Embryonic facial prominence (tissue), 1 donor: Measurements from ENCODE around the gene HOXA4.

Experiments
- DNase-seq: peaks from one replicate; pipeline ENCODE4 v3.0.0-alpha.2; 2016; ENCODE audit errors: extremely low spot score

Gene HOXA4

DNA sequence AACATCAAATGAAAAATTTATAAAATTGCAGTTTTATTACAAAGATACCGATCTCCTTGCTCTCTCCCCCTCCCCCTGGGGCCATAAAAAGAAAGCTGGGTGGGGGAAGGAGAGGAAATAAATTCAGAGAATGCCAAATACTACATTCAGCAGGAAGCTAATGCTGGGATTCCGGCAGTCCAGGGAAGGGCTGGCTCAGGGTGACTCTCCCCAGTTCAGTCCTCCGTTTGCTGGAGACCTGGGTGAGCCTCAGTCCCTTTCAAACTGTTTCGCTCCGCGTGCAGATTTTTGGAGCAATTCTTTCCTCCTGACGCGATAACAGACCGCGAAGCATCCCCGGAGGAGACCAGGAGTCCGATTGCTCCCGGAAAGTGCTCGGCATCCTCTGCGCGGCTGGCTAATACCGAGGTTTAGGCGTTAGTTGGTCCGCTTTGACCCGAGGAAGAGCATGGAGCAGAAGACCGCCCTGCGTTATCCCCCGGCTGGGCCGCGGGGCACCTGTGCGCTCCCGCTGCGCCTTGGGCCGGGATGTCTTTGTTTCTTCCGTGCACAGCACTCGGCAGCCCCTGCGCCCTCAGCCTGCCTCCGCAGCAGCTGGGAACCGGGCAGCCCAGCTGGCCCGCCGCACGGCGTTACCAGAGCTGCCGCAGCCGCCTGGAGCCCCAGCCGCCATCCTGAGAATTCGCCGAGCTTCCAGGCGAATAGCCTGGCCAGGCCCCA lies 24.2 kb downstream of the HOXA4 start:
- no peak for DNase-seq

DNA sequence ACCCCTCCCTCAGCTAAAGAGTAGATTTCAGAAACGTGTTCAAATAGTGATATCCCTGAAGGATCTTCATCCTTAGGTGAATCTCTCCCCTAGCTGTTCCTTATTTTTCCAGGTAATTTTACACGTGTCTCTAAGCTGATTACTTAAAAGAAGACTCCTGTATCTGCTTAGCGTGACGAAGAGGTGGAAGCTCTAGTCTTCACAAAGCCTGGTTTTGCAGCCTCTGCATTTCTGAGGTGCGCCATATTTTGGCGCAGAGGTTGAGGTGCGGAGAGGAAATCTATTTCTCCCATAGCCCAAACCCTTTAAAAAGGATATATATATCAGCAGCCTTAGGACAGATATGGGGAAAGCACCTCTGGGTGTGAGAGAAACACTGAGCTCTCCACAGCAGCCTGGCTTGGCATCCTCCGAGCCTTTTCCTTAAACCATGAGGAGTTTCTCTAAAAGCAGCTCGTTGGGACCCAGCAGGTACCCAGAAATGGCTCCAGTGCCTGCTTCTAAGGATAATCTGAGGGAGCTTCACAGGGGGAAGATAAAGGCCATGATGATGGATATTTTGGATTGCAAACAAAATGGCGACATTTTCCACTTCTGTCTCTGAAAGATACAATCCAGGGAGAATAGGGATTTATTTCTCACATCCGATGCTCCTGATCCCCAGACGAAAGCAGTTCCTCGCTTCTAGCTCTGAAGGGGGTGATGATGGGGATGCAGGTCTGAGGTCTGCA lies 25.1 kb downstream of the HOXA4 start:
- no peak for DNase-seq

DNA sequence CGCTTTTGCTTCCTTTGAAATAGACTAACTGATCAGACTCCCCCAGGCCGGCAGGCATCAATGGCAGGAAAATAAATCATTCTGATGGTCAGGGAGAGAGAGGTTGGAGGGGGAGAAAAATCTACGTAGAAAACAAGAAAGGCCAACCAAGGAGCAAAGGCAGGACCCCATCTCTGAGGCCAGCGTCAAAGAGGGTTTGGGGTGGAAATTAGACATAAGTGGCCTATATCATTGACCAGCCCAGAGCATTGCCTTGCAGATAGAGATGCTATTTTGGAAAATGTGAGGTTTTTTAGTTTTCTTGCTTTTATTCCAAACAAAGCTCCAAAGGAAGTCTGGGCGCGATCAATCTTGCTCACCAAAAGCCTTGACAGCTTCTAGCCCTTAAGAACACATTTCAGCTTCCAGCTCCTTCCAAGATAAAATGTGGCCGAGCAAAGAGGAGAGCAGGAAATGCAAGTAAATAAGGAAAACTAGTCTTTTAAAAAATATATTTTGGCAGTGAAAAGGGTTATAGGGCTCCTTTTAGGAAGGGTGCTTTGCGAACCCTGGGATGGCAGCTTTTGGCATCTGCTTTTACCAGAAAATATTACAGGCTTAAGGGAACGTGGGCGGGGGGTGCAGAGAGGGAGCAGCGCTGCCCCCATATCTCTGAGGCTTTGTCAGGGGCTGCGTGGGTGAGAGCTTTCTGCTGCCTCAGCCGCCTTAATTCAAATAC lies 26.1 kb downstream of the HOXA4 start:
- no peak for DNase-seq

DNA sequence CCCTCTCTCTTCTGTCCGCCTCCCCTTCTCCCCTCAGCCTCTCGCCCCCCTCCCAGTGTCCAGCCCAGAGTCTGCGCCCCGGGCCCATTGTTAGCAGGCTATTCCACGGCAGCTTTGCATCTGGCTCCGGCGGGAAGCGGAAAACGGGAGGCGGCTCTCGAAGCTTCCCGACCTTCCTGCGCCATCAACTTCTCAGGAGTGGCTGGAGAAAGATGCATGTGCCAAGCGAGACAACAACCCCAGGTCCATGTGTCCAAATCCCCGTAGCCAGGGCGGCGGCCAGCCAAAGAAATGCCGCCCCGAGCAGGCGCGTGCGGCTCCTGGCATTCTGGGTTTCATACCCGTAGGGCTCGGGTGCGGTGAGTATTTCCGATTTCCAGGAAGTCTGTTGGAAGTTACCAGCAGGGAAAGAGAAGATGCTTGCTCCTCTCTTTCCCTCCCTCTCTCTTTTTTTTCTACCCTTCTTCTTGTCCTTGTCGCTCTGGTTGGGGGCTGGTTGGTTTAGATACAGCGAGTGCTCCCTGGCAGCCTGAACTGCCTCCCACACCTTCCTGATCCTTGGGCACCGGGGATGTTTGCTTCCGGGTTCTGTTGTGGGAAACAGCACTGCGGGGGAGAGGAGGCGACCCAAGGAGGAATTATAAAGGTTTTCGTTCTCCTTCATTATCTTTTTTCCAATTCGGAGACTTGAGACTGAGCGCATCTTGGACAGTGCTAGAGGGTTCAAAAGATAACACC lies 26.9 kb downstream of the HOXA4 start:
- DNase-seq, result no peak

DNA sequence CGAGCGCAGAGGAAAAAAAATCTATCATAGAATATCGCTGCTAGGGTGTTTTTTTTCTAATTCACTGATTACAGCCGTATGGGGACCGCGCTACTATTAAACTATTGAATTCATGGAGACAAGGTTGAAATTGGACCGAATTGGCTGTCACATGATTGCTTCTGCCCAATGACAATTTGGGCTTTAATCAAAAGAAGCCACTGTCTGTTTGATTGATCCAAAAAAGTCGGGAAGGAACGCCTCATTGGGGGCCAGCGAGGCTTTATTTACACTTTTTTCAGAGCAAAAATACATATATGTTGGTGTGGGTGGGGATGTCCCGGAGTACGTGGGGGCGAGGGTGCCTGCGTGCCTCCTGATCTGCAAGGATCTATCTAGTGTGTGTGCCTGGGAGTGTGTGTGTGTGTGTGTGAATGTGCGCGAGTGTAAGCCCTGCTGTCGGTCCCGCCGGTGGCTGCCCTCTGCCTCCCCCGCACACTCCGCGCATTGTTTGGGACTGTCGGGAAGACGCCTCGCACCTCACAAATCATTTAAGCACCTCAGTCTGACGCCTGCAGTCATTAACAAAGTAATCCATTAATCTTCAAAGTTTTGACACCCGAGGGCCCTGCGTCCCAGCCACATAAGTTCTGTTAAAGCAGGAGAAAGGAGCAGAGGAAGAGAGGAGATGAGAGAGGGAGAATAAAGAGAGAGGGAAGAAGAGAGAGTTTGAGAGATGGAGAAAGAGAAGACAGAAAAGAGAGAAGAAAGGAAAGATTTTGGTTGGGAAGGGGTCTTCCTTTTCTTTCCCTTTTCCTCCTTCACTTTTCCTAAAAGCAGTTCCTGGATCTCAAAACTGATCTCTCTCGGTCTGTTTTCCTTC lies 27.7 kb downstream of the HOXA4 start, which contains the start of gene HOXA2:
Gene HOXA2 (minus strand): TSS at position 103 of the 862 bp plus-strand sequence. CDS start 183 bp downstream, outside the sequence.
- no peak for DNase-seq

DNA sequence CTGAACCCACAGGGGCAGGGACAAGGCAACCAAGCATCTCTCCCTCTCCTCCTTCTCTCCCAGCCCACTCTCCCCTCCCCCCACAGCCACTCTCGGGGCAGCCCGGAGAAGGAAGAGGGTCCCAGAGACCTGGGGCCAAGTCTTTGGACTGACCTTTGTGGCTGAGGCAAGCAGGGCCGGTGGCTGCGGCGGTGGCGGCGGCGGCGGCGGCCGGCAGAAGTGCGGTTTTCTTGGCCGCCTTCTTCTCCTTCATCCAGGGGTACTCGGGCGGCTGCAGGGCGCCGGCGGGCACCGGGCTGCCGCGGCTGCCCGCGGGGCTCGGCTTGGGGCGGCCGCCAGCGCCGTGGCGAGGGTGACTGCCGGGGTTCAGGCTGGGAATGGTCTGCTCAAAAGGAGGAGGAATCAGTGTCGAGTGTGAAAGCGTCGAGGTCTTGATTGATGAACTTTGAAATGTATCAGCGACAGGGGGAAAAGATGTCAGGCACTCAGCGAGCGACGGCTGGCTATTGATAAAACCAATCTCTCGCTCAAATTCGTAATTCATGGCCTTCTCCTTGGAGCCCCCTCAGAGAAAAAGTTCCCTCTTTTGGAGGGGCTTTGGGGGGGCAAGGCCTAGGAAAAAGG lies 28.5 kb downstream of the HOXA4 start:
- DNase-seq, result no peak

DNA sequence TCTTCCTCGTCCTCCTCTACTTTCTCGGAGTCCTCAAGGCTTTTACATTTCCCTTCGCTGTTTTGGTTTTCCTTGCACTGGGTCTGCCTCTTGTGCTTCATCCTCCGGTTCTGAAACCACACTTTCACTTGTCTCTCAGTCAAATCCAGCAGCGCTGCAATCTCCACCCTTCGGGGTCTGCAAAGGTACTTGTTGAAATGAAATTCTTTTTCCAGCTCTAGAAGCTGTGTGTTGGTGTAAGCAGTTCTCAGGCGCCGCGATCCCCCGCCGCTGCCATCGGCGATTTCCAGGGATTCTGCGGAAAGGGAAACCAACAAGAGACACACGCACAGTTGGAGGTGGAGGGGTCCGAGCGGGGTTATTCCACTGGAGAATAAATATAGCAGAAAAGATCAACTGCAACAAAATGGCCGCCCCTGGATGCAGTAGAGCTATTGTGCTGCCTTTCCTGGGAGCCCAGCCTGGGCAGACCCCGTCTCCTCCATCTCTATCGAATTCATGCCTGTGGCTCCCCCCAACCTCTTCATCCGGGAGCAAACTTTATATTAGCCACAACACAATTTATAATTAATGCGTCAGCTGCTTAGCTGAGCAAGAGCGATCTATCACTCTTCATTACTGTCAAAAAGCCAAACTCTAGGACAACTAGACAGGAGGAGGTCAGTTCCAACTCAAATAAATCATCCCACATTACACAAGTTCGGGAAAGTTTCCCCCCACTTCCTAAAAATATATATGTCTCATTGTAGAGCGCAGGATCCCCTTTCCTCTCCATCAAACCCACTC lies 29.2 kb downstream of the HOXA4 start:
- DNase-seq, result no peak

DNA sequence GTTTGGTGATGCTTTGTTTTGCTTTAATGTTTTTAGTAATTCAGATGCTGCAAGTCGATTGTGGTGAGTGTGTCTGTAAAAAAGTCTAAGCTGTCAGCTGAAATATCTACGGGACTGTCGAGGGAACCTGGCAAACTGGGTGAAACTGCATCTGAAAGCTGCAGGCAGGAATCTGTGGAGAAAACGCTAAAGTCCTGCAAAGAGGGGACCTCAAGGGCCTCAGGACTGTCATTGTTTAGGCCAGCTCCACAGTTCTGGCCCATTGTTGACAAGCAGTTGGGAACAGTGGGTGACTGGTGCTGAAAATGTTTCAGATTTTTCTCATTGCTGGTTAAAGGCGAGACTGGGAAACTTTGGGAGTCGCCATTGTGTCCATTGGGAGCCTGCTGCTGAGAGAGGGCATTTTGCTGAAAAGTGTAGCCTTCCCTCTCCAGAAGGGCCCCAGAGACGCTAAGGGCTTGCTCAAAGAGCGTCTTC lies 29.8 kb downstream of the HOXA4 start:
- no peak for DNase-seq

DNA sequence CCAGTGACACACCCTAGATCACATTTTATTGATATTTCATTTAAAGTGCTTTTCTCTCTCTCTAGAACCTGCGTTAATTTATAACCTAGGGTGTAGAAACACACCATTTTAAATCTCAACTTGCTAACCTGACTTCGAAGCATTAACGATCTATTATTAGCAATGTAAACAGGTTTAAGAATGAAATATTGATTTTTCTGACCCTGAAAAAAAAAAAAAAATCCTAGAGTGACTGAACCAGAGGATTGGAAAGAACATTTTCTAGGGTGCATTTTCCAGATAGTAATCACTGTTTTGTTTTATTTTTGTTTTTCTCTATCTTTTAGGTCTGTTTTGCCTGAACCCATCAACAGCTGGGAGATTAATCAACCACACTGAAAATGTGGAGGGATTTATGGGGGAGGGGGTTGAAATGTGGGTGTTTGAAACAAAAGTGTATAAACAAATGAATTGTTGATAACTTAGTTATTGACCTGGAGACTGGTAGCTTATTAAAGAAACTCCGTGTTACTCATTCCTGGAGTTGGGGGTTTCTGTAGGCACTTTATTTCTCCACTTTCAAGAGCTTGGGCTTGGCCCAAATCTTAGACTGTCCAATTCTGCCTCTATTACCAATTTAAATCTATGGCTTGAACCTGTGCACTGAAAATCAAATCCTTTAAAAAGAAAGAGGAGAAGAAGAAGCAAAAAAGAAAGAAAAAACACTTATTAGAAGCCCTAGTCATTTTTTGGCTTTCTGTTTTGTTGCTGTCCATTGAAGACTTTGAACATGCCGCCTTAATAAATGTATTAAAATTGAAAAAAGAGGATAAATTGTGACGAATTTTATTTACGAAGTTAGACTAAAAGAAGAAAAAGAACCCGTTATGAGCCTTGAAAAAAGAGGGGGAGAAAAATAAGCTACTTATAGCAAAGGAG lies 30.8 kb downstream of the HOXA4 start:
- DNase-seq, result no peak

DNA sequence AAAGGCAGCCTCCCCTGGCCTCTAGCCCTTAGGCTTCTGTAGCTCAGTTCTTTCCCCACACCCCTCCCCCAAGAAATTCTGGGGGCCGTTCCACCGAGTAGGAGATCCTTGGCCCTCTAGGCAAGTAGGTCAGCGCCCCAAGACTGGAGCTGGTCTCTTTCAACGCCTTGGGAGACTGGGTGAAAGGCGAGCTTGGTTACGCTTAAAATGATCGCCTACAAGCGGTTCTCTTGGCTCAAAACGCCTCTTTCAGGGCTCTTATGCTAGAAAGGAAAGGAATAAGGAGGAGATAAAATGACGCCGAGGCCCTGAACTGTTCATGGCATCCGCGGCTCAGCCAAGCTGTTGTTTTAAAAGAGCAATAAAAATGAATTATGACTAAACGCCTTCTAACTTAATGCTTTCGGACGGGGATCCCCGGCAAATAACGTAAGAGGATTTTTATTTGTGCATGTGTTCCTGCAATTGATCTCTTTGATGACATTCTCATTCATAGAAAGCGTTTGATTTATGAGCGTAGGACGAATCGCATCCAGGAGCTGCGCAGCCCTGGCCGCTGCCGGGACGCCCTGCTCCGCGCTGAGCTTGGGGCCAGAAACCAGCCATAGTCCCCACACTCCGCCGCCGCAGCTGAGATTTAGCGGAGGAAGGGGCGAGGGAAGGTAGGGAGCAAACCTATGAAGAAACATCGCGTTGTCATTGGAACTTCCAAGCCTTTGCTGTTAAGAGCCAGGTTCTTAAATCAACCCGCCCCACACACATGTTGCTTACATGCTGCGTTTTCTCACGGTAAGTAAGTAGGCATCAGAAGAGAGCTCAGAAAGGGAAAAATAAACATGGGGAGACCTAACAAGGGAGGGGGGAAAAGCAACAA lies 31.7 kb downstream of the HOXA4 start:
- DNase-seq, result no peak

DNA sequence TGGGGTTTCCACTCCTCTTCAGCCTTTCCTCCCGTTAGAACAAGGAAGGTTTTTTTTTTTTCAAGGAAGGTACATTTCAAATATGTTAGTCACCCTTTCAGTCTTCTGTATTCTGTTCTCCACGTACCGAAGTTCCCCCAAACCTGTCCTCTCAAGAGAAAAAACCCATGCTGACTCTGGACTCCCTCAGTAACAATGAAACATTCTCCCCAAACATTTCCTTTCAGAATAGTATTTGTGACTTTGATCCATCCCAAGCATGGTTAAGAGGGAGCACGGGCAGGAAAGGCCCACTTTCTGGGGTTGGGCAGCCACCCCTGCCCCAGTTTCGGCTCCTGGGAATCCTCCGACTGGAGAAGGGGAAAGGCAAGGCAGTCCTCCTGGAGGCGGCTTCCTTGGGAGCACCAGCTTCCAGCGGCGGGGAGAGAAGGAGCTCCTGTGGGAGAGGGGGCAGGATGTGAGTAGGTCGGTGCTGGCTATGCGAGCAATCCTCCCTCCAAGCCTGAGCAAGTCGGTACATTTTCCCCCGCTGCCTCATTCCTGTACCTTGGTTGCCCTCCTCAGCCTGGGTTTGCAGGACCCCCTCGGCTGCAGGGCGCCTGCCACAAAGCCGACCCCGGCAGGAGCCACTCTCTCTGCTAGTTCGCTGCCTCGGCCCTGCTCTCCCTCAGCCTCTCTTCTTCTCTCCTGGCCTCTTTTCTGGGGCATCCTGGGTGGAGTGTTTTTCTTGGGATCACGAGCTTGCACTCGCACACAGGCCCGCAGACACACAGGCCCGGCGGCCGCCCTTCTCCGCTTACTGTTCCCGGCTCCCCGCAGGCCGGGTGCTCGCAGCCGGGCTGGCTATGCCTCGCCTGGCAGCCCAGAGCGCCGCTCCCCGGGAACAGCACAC lies 32.6 kb downstream of the HOXA4 start:
- DNase-seq, result no peak

DNA sequence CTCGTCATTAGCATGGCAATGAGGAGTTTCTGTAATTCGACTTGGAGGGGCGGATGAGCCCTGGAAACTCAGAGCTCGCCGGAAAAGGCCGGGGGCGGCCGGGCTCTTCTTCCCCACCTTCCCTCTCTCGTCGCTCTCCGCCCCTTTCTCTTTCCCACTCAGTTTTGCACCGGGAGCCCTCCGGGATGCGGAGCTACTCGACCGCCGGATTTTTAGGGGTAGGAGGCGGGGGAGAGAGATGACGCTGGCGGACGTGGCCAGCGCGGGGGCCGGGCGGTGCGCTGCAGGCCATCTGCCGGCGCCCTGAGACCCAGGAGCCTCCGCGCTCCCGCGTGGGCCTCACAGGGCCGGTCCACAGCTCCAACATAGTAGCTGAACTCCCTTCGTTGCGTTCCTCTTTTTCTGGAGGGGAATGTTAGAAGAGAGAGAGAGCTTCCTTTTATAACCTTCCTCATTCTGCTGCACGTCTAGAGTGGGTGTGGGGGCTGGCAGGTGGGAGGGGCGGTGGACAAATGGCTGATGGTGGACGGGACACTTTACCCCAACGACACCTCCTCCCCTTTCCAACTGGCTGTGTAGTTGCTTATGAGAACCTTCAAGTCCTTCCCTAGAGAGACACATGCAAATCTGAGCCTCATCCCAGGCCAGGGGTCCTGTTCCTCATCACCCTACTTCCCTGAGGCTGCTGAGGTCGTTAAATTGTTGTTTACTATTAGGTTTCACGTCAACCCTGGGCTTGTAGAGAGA lies 33.6 kb downstream of the HOXA4 start:
- no peak for DNase-seq

DNA sequence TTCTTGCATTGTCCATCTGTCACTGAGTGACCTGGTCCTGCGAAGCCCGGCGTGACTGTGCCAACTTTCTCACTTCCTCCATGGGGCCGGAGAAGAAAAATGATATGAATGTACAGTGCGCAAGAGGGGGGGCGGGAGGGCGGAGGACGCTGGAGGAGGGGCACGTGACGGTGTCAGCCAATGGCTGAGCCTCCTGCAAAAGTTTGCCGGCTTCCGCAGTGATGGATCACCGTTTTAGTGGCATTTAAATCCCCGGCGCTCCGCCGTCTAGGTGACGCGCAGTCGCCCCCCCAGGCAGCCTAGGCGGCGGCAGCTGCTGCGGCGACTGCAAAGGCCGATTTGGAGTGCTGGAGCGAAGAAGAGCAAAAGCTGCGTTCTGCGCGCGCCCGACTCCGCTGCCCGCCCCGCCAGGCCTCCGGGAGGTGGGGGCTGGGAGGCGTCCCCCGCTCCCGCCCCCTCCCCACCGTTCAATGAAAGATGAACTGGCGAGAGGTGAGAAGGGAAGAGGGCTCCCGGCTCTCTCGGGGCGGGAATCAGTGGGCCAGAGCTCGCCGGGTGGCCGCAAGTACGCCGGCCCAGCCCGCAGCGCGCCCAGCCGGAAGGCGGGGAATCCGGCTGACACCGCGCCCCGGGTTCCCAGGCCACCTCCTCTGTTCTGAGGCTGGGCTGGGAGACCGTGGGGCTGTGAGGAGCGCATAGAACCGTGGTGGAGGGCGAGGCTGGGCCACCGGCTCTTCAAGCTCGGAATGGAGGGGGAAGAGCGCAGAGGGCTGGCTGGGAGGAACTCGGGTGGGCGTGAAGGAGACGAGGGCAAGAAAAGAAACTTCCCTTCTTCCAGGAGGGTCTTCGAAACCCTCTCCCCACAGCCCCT lies 34.4 kb downstream of the HOXA4 start, which contains the start of gene HOXA1:
Gene HOXA1 (minus strand): TSS at position 104 of the 871 bp plus-strand sequence. CDS start 88 bp downstream, at position 16.
- DNase-seq, result no peak

DNA sequence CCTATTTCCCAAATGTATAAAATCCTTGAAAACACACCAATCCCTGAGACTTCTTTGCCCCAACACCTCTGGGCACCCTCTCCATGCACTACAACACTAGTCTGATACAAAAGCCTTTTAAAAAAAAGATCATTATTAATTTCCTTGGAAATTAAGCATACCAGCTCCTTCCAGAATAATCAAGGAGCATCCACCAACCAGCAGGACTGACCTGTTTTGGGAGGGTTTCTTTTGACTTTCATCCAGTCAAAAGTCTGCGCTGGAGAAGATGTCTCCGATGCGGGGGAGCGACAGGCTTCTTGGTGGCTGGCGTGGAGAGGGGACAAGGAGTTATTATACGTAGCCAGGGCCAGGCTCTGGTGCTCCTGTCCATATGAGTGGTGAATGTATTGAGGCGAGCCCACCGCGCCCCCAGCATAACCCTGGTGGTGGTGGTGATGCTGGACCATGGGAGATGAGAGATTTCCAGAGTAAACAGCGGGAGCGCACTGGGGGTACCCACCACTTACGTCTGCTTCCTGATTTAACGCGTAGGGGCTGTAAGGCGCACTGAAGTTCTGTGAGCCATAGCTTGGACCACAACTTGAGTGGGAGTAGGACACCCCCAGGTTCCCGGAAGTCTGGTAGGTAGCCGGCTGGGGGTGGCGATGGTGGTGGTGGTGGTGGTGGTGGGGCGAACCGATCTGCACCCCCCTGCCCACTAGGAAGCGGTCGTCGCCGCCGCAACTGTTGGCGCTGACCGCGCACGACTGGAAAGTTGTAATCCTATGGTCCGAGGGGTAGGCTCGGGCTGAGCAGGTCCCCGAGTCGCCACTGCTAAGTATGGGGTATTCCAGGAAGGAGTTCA lies 35.3 kb downstream of the HOXA4 start:
- DNase-seq, result no peak
